Body of pancreas (tissue), 4 donors: ENCODE results near the gene MTHFS. TPM values are rescaled to one million over a fixed set of nuclear protein-coding genes. Genes with fewer than 3 reads are reported as not detected.
A peak's percentile ranks its signal among the peaks of the same experiment; 100 is the strongest.

ENCODE experiments used
- ATAC-seq: fragments of 150-250 bp; one replicate; pipeline ENCODE4 v1.9.1; 2016
- DNase-seq, 4 donors: peaks; one replicate each; pipeline ENCODE4 v3.0.0-alpha.2; 2019
- H3K27ac ChIP-seq, 4 donors: fragments of 200-600 bp; sonication (generic); 1 replicate in 3 of 4; 2 replicates in 1 of 4; pipeline versions ENCODE4 v1.5.1 to v1.6.1; 2016 to 2019; ENCODE audit warnings: mild to moderate bottlenecking in 1 of 4, mixed read lengths in 1 of 4, moderate library complexity in 1 of 4
- H3K27me3 ChIP-seq, 2 donors: fragments of 200-600 bp; sonication (generic); one replicate each; pipeline ENCODE4 v1.6.0; 2016; ENCODE audit warnings: mild to moderate bottlenecking in 1 of 2
- H3K36me3 ChIP-seq, 2 donors: fragments of 200-600 bp; sonication (generic); replicated peaks in 1 of 2; 2 replicates each; pipeline ENCODE4 v1.5.1; 2016; ENCODE audit warnings: low read depth in 2 of 2; ENCODE audit not compliant: insufficient read depth in 1 of 2
- H3K4me1 ChIP-seq: fragments of 200-600 bp; sonication (generic); one replicate; pipeline ENCODE4 v1.6.0; 2016
- H3K4me3 ChIP-seq, 2 donors: fragments of 200-600 bp; sonication (generic); 1 replicate in 1 of 2; 2 replicates in 1 of 2; pipeline ENCODE4 v1.5.1; 2016 to 2019
- H3K9me3 ChIP-seq, 3 donors: fragments of 200-600 bp; sonication (generic); 1 replicate in 2 of 3; 2 replicates in 1 of 3; pipeline ENCODE4 v1.5.1; 2016
- POLR2A ChIP-seq, 3 donors: fragments of 450-650 bp; IDR thresholded peaks; one replicate each; pipeline ENCODE4 v1.6.1; 2016; ENCODE audit warnings: antibody characterized with exemption in 3 of 3, mild to moderate bottlenecking in 2 of 3
- WGBS, 2 donors: methylation state at CpG; one replicate each; pipeline ENCODE4 v1.1.5; 2017; 5-methylcytosine and 5-hydroxymethylcytosine counted together
- intact Hi-C: fragments of 100-400 bp; cut with DNase I; formaldehyde crosslinking; loops from one replicate; pipeline ENCODE4 v1.15.1; 2023
- total RNA-seq, 2 donors: library from RNA; depleted of rRNA; stranded (reverse); fragments of >200 nt; gene quantifications; one replicate each; pipeline ENCODE4 v1.1.0, GENCODE V29; 2016
- TF ChIP-seq, protein P1 (sequence below), 7 experiments: fragments of 450-650 bp in 4 of 7; fragments of 200-600 bp in 3 of 7; sonication (generic) in 3 of 7; IDR thresholded peaks; one replicate each; pipeline ENCODE4 v1.5.1; 2016 to 2019; ENCODE audit warnings: antibody characterized with exemption in 7 of 7

The MTHFS gene
- total RNA-seq, 2 donors from 2014 or later: 26.5 to 29.3 TPM

DNA sequence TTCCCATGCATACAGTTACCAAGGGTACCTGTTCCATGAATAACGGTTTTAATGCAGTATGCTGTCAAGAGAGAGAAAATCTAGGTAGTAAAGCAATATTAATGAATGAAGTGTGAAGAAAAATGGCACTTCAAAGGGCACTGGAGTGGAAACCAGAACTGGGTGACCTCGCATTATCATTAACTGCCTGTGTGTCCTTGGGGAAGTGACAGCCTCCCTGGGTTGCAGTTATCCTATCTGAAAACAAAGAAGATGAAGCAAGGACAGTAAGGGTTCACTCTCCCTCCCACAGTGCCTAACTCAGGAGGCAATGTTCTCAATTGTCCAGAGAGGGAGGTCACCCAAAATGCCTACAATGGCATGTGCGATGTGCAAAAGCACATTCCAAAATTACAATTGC is 15.1 kb downstream of the MTHFS start:
- intact Hi-C loops: no loop called here
- WGBS, 2 donors: 51 to 58% methylated on average over 3 of the region's 3 CpGs
- ATAC-seq: no peak
- H3K9me3 ChIP-seq: peaks cover 0 to 13% (median 3%) of the 10 kb centered on the region in 3 donors
- H3K27ac ChIP-seq: no peak overlapping the region
- H3K4me3 ChIP-seq: no peak overlapping the region
- TF ChIP-seq POLR2A (IDR thresholded peaks at IDR 0.05): no peak
- TF ChIP-seq, protein P1, sequence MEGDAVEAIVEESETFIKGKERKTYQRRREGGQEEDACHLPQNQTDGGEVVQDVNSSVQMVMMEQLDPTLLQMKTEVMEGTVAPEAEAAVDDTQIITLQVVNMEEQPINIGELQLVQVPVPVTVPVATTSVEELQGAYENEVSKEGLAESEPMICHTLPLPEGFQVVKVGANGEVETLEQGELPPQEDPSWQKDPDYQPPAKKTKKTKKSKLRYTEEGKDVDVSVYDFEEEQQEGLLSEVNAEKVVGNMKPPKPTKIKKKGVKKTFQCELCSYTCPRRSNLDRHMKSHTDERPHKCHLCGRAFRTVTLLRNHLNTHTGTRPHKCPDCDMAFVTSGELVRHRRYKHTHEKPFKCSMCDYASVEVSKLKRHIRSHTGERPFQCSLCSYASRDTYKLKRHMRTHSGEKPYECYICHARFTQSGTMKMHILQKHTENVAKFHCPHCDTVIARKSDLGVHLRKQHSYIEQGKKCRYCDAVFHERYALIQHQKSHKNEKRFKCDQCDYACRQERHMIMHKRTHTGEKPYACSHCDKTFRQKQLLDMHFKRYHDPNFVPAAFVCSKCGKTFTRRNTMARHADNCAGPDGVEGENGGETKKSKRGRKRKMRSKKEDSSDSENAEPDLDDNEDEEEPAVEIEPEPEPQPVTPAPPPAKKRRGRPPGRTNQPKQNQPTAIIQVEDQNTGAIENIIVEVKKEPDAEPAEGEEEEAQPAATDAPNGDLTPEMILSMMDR (IDR thresholded peaks at IDR 0.05): no peak
- no peak for DNase-seq
- H3K27me3 ChIP-seq: no peaks in the 10 kb centered on the region
- H3K4me1 ChIP-seq: peaks cover 51% of the 10 kb centered on the region
- H3K36me3 ChIP-seq: peaks cover 0 to 5% of the 10 kb centered on the region in 2 donors

DNA sequence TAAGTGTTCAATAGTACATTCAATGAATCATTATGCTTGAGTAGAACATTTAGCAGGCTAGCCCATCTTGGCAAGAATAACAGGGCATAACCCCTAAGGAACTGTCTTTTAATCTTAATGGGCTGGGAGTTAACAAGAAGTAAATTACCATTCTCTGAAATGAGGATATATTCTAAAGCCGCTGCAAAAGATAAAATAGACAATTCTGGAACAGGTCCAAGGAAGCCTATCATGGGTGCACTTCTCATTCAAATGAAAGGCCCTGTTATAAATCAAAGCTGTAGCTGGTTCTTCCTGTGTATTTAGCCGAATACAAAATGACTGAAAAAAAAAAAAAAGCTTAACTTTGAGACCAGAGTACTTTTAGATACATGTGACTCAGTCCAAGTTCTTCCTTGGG is 15.6 kb downstream of the MTHFS start:
- Histone ChIP-seq H3K36me3 (peaks cover 0 to 5% of the 10 kb centered on the region in 2 donors), H3K4me3 (no peak overlapping the region), H3K4me1 (peaks cover 47% of the 10 kb centered on the region), H3K27me3 (no peaks in the 10 kb centered on the region), H3K27ac (no peak overlapping the region), H3K9me3 (peaks cover 0 to 13% (median 3%) of the 10 kb centered on the region in 3 donors)
- ATAC-seq (no peak), DNase-seq (no peak)
- 63 to 81% methylated on average over 2 of the region's 2 CpGs for WGBS, 2 donors
- TF ChIP-seq POLR2A (IDR thresholded peaks at IDR 0.05): no peak
- TF ChIP-seq, protein P1 (IDR thresholded peaks at IDR 0.05): no peak
- intact Hi-C loops: no loop called here

DNA sequence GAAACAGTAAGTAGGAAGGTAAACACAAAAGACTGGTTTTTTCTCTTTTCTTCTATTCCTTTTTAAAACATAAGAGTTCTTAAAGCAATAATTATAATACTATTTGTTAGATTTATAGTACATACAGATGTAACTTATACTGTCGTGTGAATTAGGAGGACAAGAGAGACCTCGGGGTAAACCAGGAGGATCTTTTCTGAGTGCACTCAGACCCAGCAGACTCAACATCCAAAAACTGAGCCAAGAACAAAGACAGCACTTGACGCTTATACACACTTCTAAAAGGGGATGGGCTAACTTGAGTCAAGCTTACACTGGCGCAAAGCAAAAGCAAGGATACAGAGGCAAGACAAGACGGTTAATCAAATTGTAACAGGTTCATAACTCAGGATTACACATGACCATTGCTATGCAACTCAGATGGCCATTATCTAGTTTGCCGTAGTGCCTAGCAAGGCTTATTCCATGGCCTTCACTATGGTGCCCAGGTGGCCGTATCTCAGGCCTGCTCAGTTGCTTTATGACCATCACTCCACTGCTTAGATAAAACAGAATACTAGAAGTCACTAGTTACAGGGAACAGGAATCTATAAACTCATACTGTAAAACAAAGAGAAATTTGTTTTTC is 18.6 kb downstream of the MTHFS start:
- peaks cover 32% of the 10 kb centered on the region for H3K4me1 ChIP-seq
- peaks cover 0 to 21% (median 0%) of the 10 kb centered on the region in 3 donors for H3K9me3 ChIP-seq
- intact Hi-C loops: no loop called here
- H3K27ac ChIP-seq: no peak overlapping the region
- WGBS, 2 donors: 84 to 88% methylated on average over 7 of the region's 7 CpGs
- no peak for TF ChIP-seq POLR2A (IDR thresholded peaks at IDR 0.05)
- TF ChIP-seq, protein P1 (IDR thresholded peaks at IDR 0.05): no peak
- H3K27me3 ChIP-seq: no peaks in the 10 kb centered on the region
- peaks cover 0 to 5% of the 10 kb centered on the region in 2 donors for H3K36me3 ChIP-seq
- H3K4me3 ChIP-seq: no peak overlapping the region
- no peak for DNase-seq
- ATAC-seq: no peak

DNA sequence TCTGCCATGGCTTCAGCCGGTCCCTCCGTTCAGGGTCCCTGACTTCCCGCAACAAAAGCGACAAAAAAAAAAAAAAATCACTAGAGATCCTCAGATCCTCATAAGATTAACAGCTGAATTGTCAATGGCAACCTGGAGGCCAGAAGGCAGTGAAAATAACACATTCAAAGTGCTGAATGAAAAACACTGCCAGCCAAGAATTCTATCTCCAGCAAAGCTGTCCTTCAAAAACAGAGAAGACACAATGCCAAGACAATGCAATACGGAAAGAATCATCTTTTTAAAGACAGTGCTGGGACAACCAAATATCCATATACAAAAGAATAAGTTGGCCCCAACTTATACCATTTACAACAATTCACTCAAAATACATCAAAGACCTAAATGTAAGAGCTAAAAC is 21.6 kb downstream of the MTHFS start:
- no peaks in the 10 kb centered on the region for H3K27me3 ChIP-seq
- TF ChIP-seq, protein P1 (IDR thresholded peaks at IDR 0.05): no peak
- TF ChIP-seq POLR2A (IDR thresholded peaks at IDR 0.05): no peak
- DNase-seq: no peak
- 97 to 99% methylated on average over 5 of the region's 5 CpGs for WGBS, 2 donors
- H3K36me3 ChIP-seq: peaks cover 4 to 5% of the 10 kb centered on the region in 2 donors
- ATAC-seq: no peak
- intact Hi-C loops: no loop called here
- peak overlapping the region in 1 of 4 donors; percentile 46 for H3K27ac ChIP-seq
- H3K4me1 ChIP-seq: peaks cover 12% of the 10 kb centered on the region
- no peak overlapping the region for H3K4me3 ChIP-seq
- peaks cover 0 to 21% (median 0%) of the 10 kb centered on the region in 3 donors for H3K9me3 ChIP-seq

DNA sequence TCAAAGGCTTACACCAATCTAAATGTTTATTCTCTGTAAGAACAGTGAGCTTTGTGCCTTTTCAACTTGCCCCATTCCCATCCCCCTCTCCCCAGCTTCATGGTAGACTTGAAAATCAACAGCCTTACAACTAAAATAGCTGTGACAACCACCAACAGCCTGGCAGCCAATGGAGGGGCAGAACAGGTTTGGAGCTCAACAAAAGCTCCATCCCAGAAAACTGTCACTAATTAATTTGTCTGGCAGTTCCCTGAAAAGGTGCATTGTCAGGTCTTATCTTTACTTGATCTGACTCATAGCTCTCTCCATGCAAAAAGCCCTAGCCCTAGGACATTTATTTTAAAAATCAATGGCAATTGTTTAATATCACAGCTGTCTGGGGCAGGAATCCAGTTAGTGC is 22.6 kb downstream of the MTHFS start:
- no peaks in the 10 kb centered on the region for H3K27me3 ChIP-seq
- no peak for TF ChIP-seq POLR2A (IDR thresholded peaks at IDR 0.05)
- TF ChIP-seq, protein P1 (IDR thresholded peaks at IDR 0.05): no peak
- H3K36me3 ChIP-seq: peaks cover 2 to 5% of the 10 kb centered on the region in 2 donors
- intact Hi-C loops: no loop called here
- H3K9me3 ChIP-seq: peaks cover 0 to 21% (median 0%) of the 10 kb centered on the region in 3 donors
- peak overlapping the region in 2 of 4 donors; percentile 46 to 65 for H3K27ac ChIP-seq
- no peak overlapping the region for H3K4me3 ChIP-seq
- H3K4me1 ChIP-seq: peaks cover 14% of the 10 kb centered on the region
- DNase-seq: peak in 3 of 4 donors; percentile 21 to 55 (median 50)
- ATAC-seq: peak; percentile 92
